ENCODE results near the gene KRTAP5-10.
"Not testable (repeated sequence)": the region's sequence is repeated elsewhere in the genome, so short reads cannot be mapped to it uniquely, and the experiment has no call there.

The KRTAP5-10 gene

DNA sequence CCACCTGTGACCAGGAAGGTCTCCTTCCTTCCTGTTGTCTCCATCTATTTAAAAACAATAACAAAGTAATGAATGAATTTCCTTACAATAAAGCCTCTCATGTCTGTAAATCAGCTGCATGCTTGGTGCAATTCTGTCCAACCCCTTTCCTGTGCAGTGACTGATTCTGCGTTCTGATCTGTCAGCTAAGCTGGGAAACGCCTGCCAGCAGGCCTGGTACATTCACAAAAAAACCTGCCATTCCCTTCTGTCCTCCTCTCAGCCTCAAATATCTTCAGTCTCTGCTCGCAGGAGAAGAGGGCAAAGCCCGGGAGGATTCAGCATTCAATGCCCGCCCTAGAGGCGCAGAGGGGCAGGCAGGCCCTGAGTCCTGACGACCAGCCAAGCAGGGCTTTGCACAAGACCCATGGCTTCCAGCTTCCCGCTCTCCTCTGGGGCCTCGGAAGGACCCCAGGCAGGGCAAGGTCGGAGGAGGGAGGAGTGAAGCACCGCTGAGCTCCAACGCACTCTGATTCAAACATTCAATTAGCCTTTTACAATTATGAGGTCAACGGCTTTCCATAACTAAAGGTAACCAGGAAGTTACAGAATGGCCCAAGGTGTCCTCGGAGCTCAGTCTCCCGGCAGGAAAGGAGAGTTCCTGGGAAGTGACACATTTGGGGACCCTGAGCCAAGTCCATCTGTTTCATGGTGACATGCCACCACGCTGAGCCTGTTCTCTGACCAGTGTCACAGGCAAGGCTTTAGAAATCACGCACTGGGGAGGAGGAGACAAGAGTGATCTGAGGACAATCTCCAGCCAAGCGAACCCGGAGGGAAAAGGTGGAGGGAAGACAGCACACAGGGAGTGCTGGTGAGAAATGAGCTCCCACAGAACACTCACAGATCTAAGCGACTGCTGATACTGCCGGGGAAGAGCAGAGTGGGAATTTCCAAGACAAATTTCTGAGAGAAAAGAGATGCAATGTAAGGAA lies 1.6 kb downstream of the KRTAP5-10 start:
- H2AK5ac ChIP-seq (ENCODE audit: low read length, severe bottlenecking); H3K9me3 ChIP-seq (ENCODE audit: control insufficient read depth, low read length); H4K91ac ChIP-seq (ENCODE audit: low read length); H3K14ac ChIP-seq (ENCODE audit: low read length in 2 of 2); H3K4me3 ChIP-seq (ENCODE audit: insufficient read depth in 1 of 2, low read depth in 1 of 2, low read length in 2 of 2); H3K36me3 ChIP-seq (ENCODE audit: control insufficient read depth in 1 of 2, insufficient read depth in 2 of 2, low read depth in 1 of 2, low read length in 2 of 2); H3K23ac ChIP-seq (ENCODE audit: low read length in 2 of 2); H2AFZ ChIP-seq (ENCODE audit: low read depth, low read length); DNase-seq; H3K4me2 ChIP-seq (ENCODE audit: low read length, poor library complexity, severe bottlenecking); H3K4ac ChIP-seq (ENCODE audit: low read depth in 1 of 2, low read length in 2 of 2); H3K4me1 ChIP-seq (ENCODE audit: control insufficient read depth, insufficient read depth, low read depth, low read length); H3K79me1 ChIP-seq (replicated peaks; ENCODE audit: low read length, poor library complexity, severe bottlenecking); H2BK5ac ChIP-seq (ENCODE audit: low read depth, low read length, poor library complexity, severe bottlenecking); H3K27ac ChIP-seq (ENCODE audit: low read length, poor library complexity, severe bottlenecking); H3K9ac ChIP-seq (ENCODE audit: low read length); H4K8ac ChIP-seq (ENCODE audit: low read length); H3K18ac ChIP-seq (ENCODE audit: low read depth in 1 of 2, low read length in 2 of 2); H2BK15ac ChIP-seq (ENCODE audit: low read depth, poor library complexity, severe bottlenecking); H2BK120ac ChIP-seq (ENCODE audit: low read depth, low read length); H2BK12ac ChIP-seq (ENCODE audit: low read length in 2 of 2): not testable (repeated sequence)
- WGBS = 48% methylated on average over 12 of the region's 21 CpGs
- peaks cover 35 to 49% of the 10 kb centered on the region in 2 experiments for H3K27me3 ChIP-seq (ENCODE audit: control insufficient read depth in 1 of 2, insufficient read depth in 1 of 2, low read length in 2 of 2)

GRCh38 chr11:71567633-71568032 lies 2.3 kb downstream of the KRTAP5-10 start:
- not testable (repeated sequence) for H3K18ac ChIP-seq (ENCODE audit: low read depth in 1 of 2, low read length in 2 of 2); H2BK12ac ChIP-seq (ENCODE audit: low read length in 2 of 2); H3K4me2 ChIP-seq (ENCODE audit: low read length, poor library complexity, severe bottlenecking); DNase-seq; H2AFZ ChIP-seq (ENCODE audit: low read depth, low read length); H2BK5ac ChIP-seq (ENCODE audit: low read depth, low read length, poor library complexity, severe bottlenecking); H3K4me3 ChIP-seq (ENCODE audit: insufficient read depth in 1 of 2, low read depth in 1 of 2, low read length in 2 of 2); H2AK5ac ChIP-seq (ENCODE audit: low read length, severe bottlenecking); H3K4me1 ChIP-seq (ENCODE audit: control insufficient read depth, insufficient read depth, low read depth, low read length); H4K91ac ChIP-seq (ENCODE audit: low read length); H2BK15ac ChIP-seq (ENCODE audit: low read depth, poor library complexity, severe bottlenecking); H3K9me3 ChIP-seq (ENCODE audit: control insufficient read depth, low read length); H2BK120ac ChIP-seq (ENCODE audit: low read depth, low read length); H3K23ac ChIP-seq (ENCODE audit: low read length in 2 of 2); H3K27ac ChIP-seq (ENCODE audit: low read length, poor library complexity, severe bottlenecking); H3K9ac ChIP-seq (ENCODE audit: low read length); H3K4ac ChIP-seq (ENCODE audit: low read depth in 1 of 2, low read length in 2 of 2); H3K79me1 ChIP-seq (replicated peaks; ENCODE audit: low read length, poor library complexity, severe bottlenecking); H3K14ac ChIP-seq (ENCODE audit: low read length in 2 of 2); H3K36me3 ChIP-seq (ENCODE audit: control insufficient read depth in 1 of 2, insufficient read depth in 2 of 2, low read depth in 1 of 2, low read length in 2 of 2); H4K8ac ChIP-seq (ENCODE audit: low read length)
- peaks cover 35 to 55% of the 10 kb centered on the region in 2 experiments for H3K27me3 ChIP-seq (ENCODE audit: control insufficient read depth in 1 of 2, insufficient read depth in 1 of 2, low read length in 2 of 2)
- WGBS = 68% methylated on average over 8 of the region's 8 CpGs

DNA sequence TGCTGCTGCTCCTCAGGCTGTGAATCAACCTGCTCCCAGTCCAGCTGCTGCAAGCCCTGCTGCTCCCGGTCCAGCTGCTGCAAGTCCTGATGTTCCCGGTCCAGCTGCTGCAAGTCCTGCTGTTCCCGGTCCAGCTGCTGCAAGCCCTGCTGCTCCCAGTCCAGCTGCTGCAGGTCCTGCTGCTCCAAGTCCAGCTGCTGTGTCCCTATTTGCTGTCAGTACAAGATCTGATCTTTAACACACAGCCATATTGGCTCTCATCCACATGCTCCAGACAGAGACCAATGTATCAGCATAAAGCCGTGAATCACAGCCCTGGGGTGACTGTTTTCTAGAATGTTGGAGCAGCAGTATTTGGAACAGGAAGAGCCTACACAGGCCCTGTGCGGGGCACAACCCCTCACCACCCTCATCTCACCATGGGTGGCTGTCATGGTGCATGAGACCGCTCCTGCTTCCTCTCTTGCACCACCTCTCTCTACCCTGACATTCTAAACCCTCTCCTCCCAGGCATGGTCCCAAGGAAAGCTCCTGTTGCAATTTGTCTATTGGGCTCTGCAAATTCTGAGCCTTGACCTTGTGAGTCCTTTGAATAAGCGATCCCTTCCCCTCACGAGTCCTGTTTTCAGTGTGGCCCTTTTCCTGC lies 3.5 kb downstream of the KRTAP5-10 start:
- Histone ChIP-seq H2BK120ac (ENCODE audit: low read depth, low read length) (no peak overlapping the region), H4K8ac (ENCODE audit: low read length) (no peak overlapping the region), H2AK5ac (ENCODE audit: low read length, severe bottlenecking) (no peak overlapping the region), H3K27me3 (ENCODE audit: control insufficient read depth in 1 of 2, insufficient read depth in 1 of 2, low read length in 2 of 2) (peaks cover 27 to 61% of the 10 kb centered on the region in 2 experiments), H2BK5ac (ENCODE audit: low read depth, low read length, poor library complexity, severe bottlenecking) (no peak overlapping the region), H3K14ac (ENCODE audit: low read length in 2 of 2) (no peak overlapping the region), H3K9ac (ENCODE audit: low read length) (no peak overlapping the region), H3K36me3 (ENCODE audit: control insufficient read depth in 1 of 2, insufficient read depth in 2 of 2, low read depth in 1 of 2, low read length in 2 of 2) (no peaks in the 10 kb centered on the region), H2BK15ac (ENCODE audit: low read depth, poor library complexity, severe bottlenecking) (no peak overlapping the region), H3K18ac (ENCODE audit: low read depth in 1 of 2, low read length in 2 of 2) (no peak overlapping the region), H3K4me2 (ENCODE audit: low read length, poor library complexity, severe bottlenecking) (peak overlapping the region; percentile 22), H3K23ac (ENCODE audit: low read length in 2 of 2) (no peak overlapping the region), H3K9me3 (ENCODE audit: control insufficient read depth, low read length) (no peaks in the 10 kb centered on the region), H3K4me3 (ENCODE audit: insufficient read depth in 1 of 2, low read depth in 1 of 2, low read length in 2 of 2) (no peak overlapping the region), H3K4ac (ENCODE audit: low read depth in 1 of 2, low read length in 2 of 2) (no peak overlapping the region), H2AFZ (ENCODE audit: low read depth, low read length) (no peak overlapping the region), H2BK12ac (ENCODE audit: low read length in 2 of 2) (no peak overlapping the region), H3K27ac (ENCODE audit: low read length, poor library complexity, severe bottlenecking) (no peak overlapping the region), H3K4me1 (ENCODE audit: control insufficient read depth, insufficient read depth, low read depth, low read length) (no peaks in the 10 kb centered on the region), H3K79me1 (replicated peaks; ENCODE audit: low read length, poor library complexity, severe bottlenecking) (no peaks in the 10 kb centered on the region), H4K91ac (ENCODE audit: low read length) (no peak overlapping the region)
- DNase-seq = no peak
- 77% methylated on average over 8 of the region's 8 CpGs for WGBS

GRCh38 chr11:71571101-71571850 lies 5.9 kb downstream of the KRTAP5-10 start:
- not testable (repeated sequence) for H3K79me1 ChIP-seq (replicated peaks; ENCODE audit: low read length, poor library complexity, severe bottlenecking)

More at GRCh38 chr11:71571101-71571850, 5.9 kb downstream of the KRTAP5-10 start:
- H3K9me3 ChIP-seq (ENCODE audit: control insufficient read depth, low read length); H3K27ac ChIP-seq (ENCODE audit: low read length, poor library complexity, severe bottlenecking); H4K91ac ChIP-seq (ENCODE audit: low read length); H2BK15ac ChIP-seq (ENCODE audit: low read depth, poor library complexity, severe bottlenecking); H3K4ac ChIP-seq (ENCODE audit: low read depth in 1 of 2, low read length in 2 of 2); H2BK120ac ChIP-seq (ENCODE audit: low read depth, low read length); H2AFZ ChIP-seq (ENCODE audit: low read depth, low read length); H3K18ac ChIP-seq (ENCODE audit: low read depth in 1 of 2, low read length in 2 of 2); H3K14ac ChIP-seq (ENCODE audit: low read length in 2 of 2); H2BK12ac ChIP-seq (ENCODE audit: low read length in 2 of 2); H2AK5ac ChIP-seq (ENCODE audit: low read length, severe bottlenecking); H3K4me1 ChIP-seq (ENCODE audit: control insufficient read depth, insufficient read depth, low read depth, low read length); H3K9ac ChIP-seq (ENCODE audit: low read length); H3K4me2 ChIP-seq (ENCODE audit: low read length, poor library complexity, severe bottlenecking); H3K36me3 ChIP-seq (ENCODE audit: control insufficient read depth in 1 of 2, insufficient read depth in 2 of 2, low read depth in 1 of 2, low read length in 2 of 2); H2BK5ac ChIP-seq (ENCODE audit: low read depth, low read length, poor library complexity, severe bottlenecking); H4K8ac ChIP-seq (ENCODE audit: low read length); DNase-seq; H3K23ac ChIP-seq (ENCODE audit: low read length in 2 of 2); H3K4me3 ChIP-seq (ENCODE audit: insufficient read depth in 1 of 2, low read depth in 1 of 2, low read length in 2 of 2): not testable (repeated sequence)
- H3K27me3 ChIP-seq (ENCODE audit: control insufficient read depth in 1 of 2, insufficient read depth in 1 of 2, low read length in 2 of 2) = peaks cover 26 to 70% of the 10 kb centered on the region in 2 experiments
- WGBS = 89% methylated on average over 36 of the region's 39 CpGs

All from mesenchymal stem cell (in vitro differentiated cells and primary cell).